HEK293 (cell line): ENCODE data around the gene ABCC11.

ENCODE experiments used
- CTCF ChIA-PET: fragments of 350-600 bp; formaldehyde crosslinking; extraction: SDS; loops from one replicate; lab custom pipeline; 2021; ENCODE audit warnings: antibody characterized with exemption; lab: Yijun Ruan, JAX
- POLR2A ChIA-PET: fragments of 300-600 bp; formaldehyde crosslinking; extraction: SDS; loops from one replicate; lab custom pipeline; 2020; ENCODE audit warnings: antibody characterized with exemption, inconsistent platforms; lab: Yijun Ruan, JAX
- H3K27ac ChIP-seq: fragments of 200-500 bp; sonication (Bioruptor generic); 2 replicates; pipeline ENCODE4 v1.5.1; 2014; ENCODE audit warnings: low read depth, low read length, control low read depth, inconsistent platforms; ENCODE audit errors: extremely low read depth
- H3K36me3 ChIP-seq, 2 experiments: fragments of 200-500 bp in 1 of 2; sonication (Bioruptor generic) in 1 of 2; 1 replicate in 1 of 2; 2 replicates in 1 of 2; pipeline ENCODE4 v1.5.1; 2014 to 2017; ENCODE audit warnings: inconsistent platforms in 2 of 2, low read length in 2 of 2; ENCODE audit not compliant: control insufficient read depth in 2 of 2, insufficient read depth in 1 of 2
- H3K4me1 ChIP-seq: fragments of 200-500 bp; sonication (Bioruptor generic); 2 replicates; pipeline ENCODE4 v1.5.1; 2014; ENCODE audit warnings: mild to moderate bottlenecking, low read length, inconsistent platforms; ENCODE audit not compliant: control insufficient read depth, insufficient read depth
- H3K4me3 ChIP-seq: 2 replicates; pipeline ENCODE4 v1.5.1; 2011; ENCODE audit warnings: low read depth, mild to moderate bottlenecking, control low read depth, low read length, moderate library complexity
- H3K9me3 ChIP-seq: fragments of 200-500 bp; sonication (Bioruptor generic); 2 replicates; pipeline ENCODE4 v1.5.1; 2014; ENCODE audit warnings: low read depth, low read length, inconsistent platforms; ENCODE audit not compliant: control insufficient read depth, insufficient read depth
- KLF7 ChIP-seq: fragments of 450-650 bp; formaldehyde crosslinking; IDR thresholded peaks from 2 replicates; pipeline ENCODE4 v1.5.1; 2016; ENCODE audit warnings: missing biosample characterization, missing genetic modification characterization, borderline replicate concordance
- MEIS1 ChIP-seq: sonication (generic); formaldehyde crosslinking; IDR thresholded peaks from 2 replicates; pipeline ENCODE4 v1.8.1; 2022; ENCODE audit warnings: missing genetic modification reagents, mild to moderate bottlenecking, borderline replicate concordance
- SALL2 ChIP-seq: fragments of 450-650 bp; formaldehyde crosslinking; IDR thresholded peaks from 2 replicates; pipeline ENCODE4 v1.5.0; 2017; ENCODE audit warnings: missing biosample characterization, mild to moderate bottlenecking, missing genetic modification characterization, borderline replicate concordance
- ZFP41 ChIP-seq: fragments of 450-650 bp; formaldehyde crosslinking; IDR thresholded peaks from 2 replicates; pipeline ENCODE4 v1.5.1; 2016; ENCODE audit warnings: missing biosample characterization, missing genetic modification characterization, borderline replicate concordance
- ZNF138 ChIP-seq: fragments of 450-650 bp; formaldehyde crosslinking; IDR thresholded peaks from 2 replicates; pipeline ENCODE4 v1.5.1; 2016; ENCODE audit warnings: missing biosample characterization, missing genetic modification characterization, borderline replicate concordance
- ZNF202 ChIP-seq: fragments of 450-650 bp; formaldehyde crosslinking; IDR thresholded peaks from 2 replicates; pipeline ENCODE4 v1.5.1; 2016; ENCODE audit warnings: missing biosample characterization, missing genetic modification characterization, borderline replicate concordance
- ZNF214 ChIP-seq: fragments of 450-650 bp; formaldehyde crosslinking; IDR thresholded peaks from 2 replicates; pipeline ENCODE4 v1.5.1; 2017; ENCODE audit warnings: missing biosample characterization, mild to moderate bottlenecking, missing genetic modification characterization, borderline replicate concordance
- ZNF23 ChIP-seq: fragments of 450-650 bp; formaldehyde crosslinking; IDR thresholded peaks from 2 replicates; pipeline ENCODE4 v1.5.1; 2016; ENCODE audit warnings: missing biosample characterization, missing genetic modification characterization, borderline replicate concordance
- ZNF404 ChIP-seq: fragments of 450-650 bp; formaldehyde crosslinking; IDR thresholded peaks from 2 replicates; pipeline ENCODE4 v1.5.1; 2017; ENCODE audit warnings: missing biosample characterization, missing genetic modification characterization
- ZNF416 ChIP-seq: fragments of 450-650 bp; formaldehyde crosslinking; IDR thresholded peaks from 2 replicates; pipeline ENCODE4 v1.5.1; 2016; ENCODE audit warnings: missing biosample characterization, missing genetic modification characterization
- ZNF48 ChIP-seq: fragments of 450-650 bp; formaldehyde crosslinking; IDR thresholded peaks from 2 replicates; pipeline ENCODE4 v1.5.1; 2016; ENCODE audit warnings: missing biosample characterization, missing genetic modification characterization
- ZNF768 ChIP-seq: fragments of 450-650 bp; formaldehyde crosslinking; IDR thresholded peaks from 2 replicates; pipeline ENCODE4 v1.5.1; 2018; ENCODE audit warnings: missing biosample characterization, mild to moderate bottlenecking, missing genetic modification characterization
- TF ChIP-seq, protein P1 (sequence below): fragments of 450-650 bp; IDR thresholded peaks from 2 replicates; pipeline ENCODE4 v1.5.1; 2018; ENCODE audit warnings: missing biosample characterization, mild to moderate bottlenecking, missing genetic modification characterization
- TF ChIP-seq, protein P2 (sequence below): fragments of 450-650 bp; formaldehyde crosslinking; IDR thresholded peaks from 2 replicates; pipeline ENCODE4 v1.5.1; 2016; ENCODE audit warnings: missing biosample characterization, missing genetic modification characterization
- TF ChIP-seq, protein P3 (sequence below): fragments of 450-650 bp; formaldehyde crosslinking; IDR thresholded peaks from 2 replicates; pipeline ENCODE4 v1.5.1; 2016; ENCODE audit warnings: missing biosample characterization, missing genetic modification characterization
- TF ChIP-seq, protein P4 (sequence below): fragments of 450-650 bp; formaldehyde crosslinking; IDR thresholded peaks from 2 replicates; pipeline ENCODE4 v1.5.1; 2016; ENCODE audit warnings: missing biosample characterization, missing genetic modification characterization

ABCC11 gene

DNA sequence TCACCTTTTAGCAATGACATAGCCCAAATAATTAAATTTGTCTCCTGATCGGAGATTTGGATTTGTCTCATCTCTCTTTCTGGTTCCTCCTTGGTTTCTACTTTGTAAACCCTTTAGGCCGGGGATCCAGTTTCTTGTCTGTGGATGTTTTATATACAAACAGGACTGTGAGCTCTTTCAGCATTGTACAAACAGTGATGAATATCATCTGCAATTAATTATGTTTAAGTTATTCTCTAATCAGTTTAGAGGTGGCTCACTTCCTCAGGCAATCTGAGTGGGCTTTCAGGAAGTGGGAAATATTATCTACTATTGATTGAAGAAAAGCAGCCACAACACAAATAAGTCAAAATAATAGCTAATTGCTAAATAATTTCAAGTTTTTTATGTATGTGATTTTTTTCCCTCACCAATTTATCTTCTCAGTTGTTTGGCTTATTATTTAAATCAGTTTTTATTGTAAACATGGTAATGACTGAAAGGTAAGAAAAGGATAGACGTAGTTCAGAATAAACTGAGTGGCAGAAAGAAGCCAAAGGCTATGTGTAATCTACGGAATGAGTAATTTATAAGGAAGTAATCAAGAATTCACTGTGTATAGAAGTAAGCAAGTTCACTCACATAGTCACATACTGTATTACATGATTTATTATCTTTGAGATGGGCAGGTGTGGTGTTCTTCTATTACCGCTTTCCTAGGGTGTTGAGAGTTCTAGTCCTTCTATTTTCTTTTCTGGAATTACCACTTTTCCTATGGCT lies 3.4 kb upstream of the ABCC11 start:
- no peaks in the 10 kb centered on the region for H3K9me3 ChIP-seq
- H3K27ac ChIP-seq: no peak overlapping the region
- H3K36me3 ChIP-seq: peaks cover 15 to 33% of the 10 kb centered on the region in 2 experiments
- H3K4me1 ChIP-seq: peaks cover 2% of the 10 kb centered on the region; the same call in 1 of the 2 replicates
- ChIA-PET POLR2A (no interaction called here), CTCF (interaction anchor here (0.8 kb wide), 1 partner anchor 103 kb away, joined by 3 read pairs; no protein-coding TSS in a partner anchor)
- TF ChIP-seq, protein P1, sequence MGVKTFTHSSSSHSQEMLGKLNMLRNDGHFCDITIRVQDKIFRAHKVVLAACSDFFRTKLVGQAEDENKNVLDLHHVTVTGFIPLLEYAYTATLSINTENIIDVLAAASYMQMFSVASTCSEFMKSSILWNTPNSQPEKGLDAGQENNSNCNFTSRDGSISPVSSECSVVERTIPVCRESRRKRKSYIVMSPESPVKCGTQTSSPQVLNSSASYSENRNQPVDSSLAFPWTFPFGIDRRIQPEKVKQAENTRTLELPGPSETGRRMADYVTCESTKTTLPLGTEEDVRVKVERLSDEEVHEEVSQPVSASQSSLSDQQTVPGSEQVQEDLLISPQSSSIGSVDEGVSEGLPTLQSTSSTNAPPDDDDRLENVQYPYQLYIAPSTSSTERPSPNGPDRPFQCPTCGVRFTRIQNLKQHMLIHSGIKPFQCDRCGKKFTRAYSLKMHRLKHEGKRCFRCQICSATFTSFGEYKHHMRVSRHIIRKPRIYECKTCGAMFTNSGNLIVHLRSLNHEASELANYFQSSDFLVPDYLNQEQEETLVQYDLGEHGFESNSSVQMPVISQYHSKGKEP (tag by site-specific recombination): no peak
- TF ChIP-seq, protein P2, sequence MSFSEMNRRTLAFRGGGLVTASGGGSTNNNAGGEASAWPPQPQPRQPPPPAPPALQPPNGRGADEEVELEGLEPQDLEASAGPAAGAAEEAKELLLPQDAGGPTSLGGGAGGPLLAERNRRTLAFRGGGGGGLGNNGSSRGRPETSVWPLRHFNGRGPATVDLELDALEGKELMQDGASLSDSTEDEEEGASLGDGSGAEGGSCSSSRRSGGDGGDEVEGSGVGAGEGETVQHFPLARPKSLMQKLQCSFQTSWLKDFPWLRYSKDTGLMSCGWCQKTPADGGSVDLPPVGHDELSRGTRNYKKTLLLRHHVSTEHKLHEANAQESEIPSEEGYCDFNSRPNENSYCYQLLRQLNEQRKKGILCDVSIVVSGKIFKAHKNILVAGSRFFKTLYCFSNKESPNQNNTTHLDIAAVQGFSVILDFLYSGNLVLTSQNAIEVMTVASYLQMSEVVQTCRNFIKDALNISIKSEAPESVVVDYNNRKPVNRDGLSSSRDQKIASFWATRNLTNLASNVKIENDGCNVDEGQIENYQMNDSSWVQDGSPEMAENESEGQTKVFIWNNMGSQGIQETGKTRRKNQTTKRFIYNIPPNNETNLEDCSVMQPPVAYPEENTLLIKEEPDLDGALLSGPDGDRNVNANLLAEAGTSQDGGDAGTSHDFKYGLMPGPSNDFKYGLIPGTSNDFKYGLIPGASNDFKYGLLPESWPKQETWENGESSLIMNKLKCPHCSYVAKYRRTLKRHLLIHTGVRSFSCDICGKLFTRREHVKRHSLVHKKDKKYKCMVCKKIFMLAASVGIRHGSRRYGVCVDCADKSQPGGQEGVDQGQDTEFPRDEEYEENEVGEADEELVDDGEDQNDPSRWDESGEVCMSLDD (tag by site-specific recombination): no peak
- TF ChIP-seq ZNF48: no peak
- no peak for TF ChIP-seq SALL2 (tag by site-specific recombination)
- TF ChIP-seq ZNF138 (tag by site-specific recombination): no peak
- no peak overlapping the region for H3K4me3 ChIP-seq

DNA sequence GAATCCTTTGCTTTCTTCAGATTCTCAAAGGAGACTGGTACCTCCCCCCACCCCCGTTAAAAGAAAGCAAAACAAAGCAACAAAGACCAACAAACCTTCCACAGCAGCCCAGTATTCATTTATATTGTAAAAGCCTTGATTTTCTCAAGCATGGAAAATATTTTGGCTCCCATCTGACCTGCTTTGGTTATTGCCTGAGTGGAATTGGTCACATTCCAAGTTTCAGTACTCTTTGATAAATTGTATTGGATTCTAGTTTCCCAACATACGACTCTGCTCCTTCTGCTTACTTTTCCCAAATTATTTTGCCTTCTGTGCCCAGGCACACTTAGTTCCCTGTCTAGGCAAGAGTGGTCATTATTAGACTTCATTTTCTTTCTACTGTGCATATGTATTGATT lies 1.3 kb downstream of the ABCC11 start:
- no peaks in the 10 kb centered on the region for H3K9me3 ChIP-seq
- peaks cover 2% of the 10 kb centered on the region for H3K4me1 ChIP-seq
- H3K36me3 ChIP-seq: no peaks in the 10 kb centered on the region; a peak in 1 of 3 replicates
- no peak overlapping the region for H3K4me3 ChIP-seq
- POLR2A ChIA-PET: no interaction called here
- no peak for TF ChIP-seq KLF7
- TF ChIP-seq ZNF214: no peak
- no peak for TF ChIP-seq ZFP41
- no peak for TF ChIP-seq ZNF768 (tag by site-specific recombination)
- TF ChIP-seq, protein P3, sequence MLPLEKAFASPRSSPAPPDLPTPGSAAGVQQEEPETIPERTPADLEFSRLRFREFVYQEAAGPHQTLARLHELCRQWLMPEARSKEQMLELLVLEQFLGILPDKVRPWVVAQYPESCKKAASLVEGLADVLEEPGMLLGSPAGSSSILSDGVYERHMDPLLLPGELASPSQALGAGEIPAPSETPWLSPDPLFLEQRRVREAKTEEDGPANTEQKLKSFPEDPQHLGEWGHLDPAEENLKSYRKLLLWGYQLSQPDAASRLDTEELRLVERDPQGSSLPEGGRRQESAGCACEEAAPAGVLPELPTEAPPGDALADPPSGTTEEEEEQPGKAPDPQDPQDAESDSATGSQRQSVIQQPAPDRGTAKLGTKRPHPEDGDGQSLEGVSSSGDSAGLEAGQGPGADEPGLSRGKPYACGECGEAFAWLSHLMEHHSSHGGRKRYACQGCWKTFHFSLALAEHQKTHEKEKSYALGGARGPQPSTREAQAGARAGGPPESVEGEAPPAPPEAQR: no peak
- TF ChIP-seq ZNF404 (tag by site-specific recombination): no peak
- TF ChIP-seq, protein P4, sequence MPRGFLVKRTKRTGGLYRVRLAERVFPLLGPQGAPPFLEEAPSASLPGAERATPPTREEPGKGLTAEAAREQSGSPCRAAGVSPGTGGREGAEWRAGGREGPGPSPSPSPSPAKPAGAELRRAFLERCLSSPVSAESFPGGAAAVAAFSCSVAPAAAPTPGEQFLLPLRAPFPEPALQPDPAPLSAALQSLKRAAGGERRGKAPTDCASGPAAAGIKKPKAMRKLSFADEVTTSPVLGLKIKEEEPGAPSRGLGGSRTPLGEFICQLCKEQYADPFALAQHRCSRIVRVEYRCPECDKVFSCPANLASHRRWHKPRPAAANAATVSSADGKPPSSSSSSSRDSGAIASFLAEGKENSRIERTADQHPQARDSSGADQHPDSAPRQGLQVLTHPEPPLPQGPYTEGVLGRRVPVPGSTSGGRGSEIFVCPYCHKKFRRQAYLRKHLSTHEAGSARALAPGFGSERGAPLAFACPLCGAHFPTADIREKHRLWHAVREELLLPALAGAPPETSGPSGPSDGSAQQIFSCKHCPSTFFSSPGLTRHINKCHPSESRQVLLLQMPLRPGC (tag by site-specific recombination): no peak
- TF ChIP-seq ZNF23 (tag by site-specific recombination): no peak
- no peak for TF ChIP-seq MEIS1 (CRISPR knock-in tag)
- TF ChIP-seq ZNF202: no peak
- no peak for TF ChIP-seq ZNF416 (tag by site-specific recombination)
- CTCF ChIA-PET: no interaction called here
- H3K27ac ChIP-seq: no peak overlapping the region
